Measurements from ENCODE around the gene PRKAG2.

The PRKAG2 gene

DNA sequence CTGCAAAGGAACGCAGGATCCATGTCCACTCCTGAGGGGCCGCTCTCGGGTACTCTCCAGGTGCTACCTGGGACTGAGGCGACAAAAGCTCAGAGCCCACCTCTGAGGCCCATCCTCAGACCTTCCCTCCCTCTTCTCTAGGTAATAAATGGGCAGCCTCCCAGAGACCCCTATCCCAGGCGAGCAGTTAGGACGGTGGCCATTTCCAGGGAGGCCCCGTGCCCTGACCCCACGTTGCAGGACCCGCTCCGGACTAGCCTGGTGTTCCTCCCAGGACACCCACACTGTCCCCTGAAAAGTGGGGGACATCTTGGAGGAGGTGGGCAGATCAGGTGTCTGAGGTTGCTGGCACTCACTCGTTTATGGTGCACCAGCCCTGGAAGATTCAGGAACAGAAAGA lies 44.3 kb downstream of the PRKAG2 start:
- H3K4me3 ChIP-seq (ENCODE audit: low read depth, low read length), result no peak overlapping the region
- no peaks in the 10 kb centered on the region for H3K36me3 ChIP-seq (ENCODE audit: control insufficient read depth in 1 of 2, insufficient read depth in 2 of 2, low read length in 2 of 2)
- H2AK5ac ChIP-seq (ENCODE audit: low read length), result no peak overlapping the region
- no peaks in the 10 kb centered on the region for H3K79me2 ChIP-seq (ENCODE audit: control insufficient read depth, insufficient read depth, low read length, poor library complexity)
- H3K9ac ChIP-seq (ENCODE audit: low read length), result no peak overlapping the region
- H3K79me1 ChIP-seq (ENCODE audit: low read length), result no peaks in the 10 kb centered on the region
- WGBS (ENCODE audit: extremely low coverage, insufficient coverage, insufficient read length), result no CpG with 5 or more reads among the region's 11 CpGs
- H4K12ac ChIP-seq (ENCODE audit: low read depth, low read length), result no peak overlapping the region
- no peak overlapping the region for H4K8ac ChIP-seq (ENCODE audit: low read depth, low read length)
- H4K91ac ChIP-seq (ENCODE audit: low read depth, low read length), result no peak overlapping the region
- H2BK120ac ChIP-seq (ENCODE audit: insufficient read depth, low read length, poor library complexity), result no peak overlapping the region
- H3K27ac ChIP-seq (ENCODE audit: low read depth, low read length), result no peak overlapping the region
- DNase-seq, result no peak
- H2BK5ac ChIP-seq (ENCODE audit: low read depth, low read length, poor library complexity), result no peak overlapping the region
- no peak overlapping the region for H3K14ac ChIP-seq (ENCODE audit: low read length)
- no peak overlapping the region for H3K4me2 ChIP-seq (ENCODE audit: low read length)
- no peaks in the 10 kb centered on the region for H3K4me1 ChIP-seq (ENCODE audit: control insufficient read depth in 1 of 2, insufficient read depth in 2 of 2, low read length in 2 of 2)
- no peak overlapping the region for H3K4ac ChIP-seq (ENCODE audit: low read depth, low read length)
- no peak overlapping the region for H3K18ac ChIP-seq (ENCODE audit: low read length)
- no peak overlapping the region for H3K23ac ChIP-seq (ENCODE audit: low read length)
- no peaks in the 10 kb centered on the region for H3K9me3 ChIP-seq (ENCODE audit: insufficient read depth, low read depth, low read length)
- H2BK12ac ChIP-seq (ENCODE audit: low read length), result no peak overlapping the region
- H3K27me3 ChIP-seq (ENCODE audit: insufficient read depth, low read length), result no peaks in the 10 kb centered on the region
- no peak overlapping the region for H2AFZ ChIP-seq (ENCODE audit: insufficient read depth, low read length, poor library complexity)

DNA sequence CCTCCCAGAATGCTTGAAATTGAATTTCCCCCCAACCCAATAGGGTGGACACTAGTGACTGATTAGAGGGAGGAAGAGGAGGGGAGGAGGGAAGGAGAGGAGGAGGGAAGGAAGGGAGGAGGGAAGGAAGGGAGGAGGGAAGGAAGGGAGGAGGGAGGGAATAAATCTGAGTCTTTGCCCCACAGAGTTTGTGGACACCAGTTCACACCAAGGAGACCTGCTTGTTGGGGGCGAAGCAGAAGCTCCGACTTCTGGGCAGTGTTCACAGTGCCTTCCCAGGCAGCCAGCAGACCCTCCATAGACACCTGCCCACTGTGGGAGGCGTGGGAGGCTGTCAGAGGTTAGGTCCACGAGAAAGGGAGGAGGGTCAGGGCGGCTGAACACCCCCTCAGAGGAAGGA lies 44.8 kb downstream of the PRKAG2 start:
- Histone ChIP-seq H4K91ac (ENCODE audit: low read depth, low read length) (no peak overlapping the region), H3K23ac (ENCODE audit: low read length) (no peak overlapping the region), H3K4ac (ENCODE audit: low read depth, low read length) (no peak overlapping the region), H3K9ac (ENCODE audit: low read length) (no peak overlapping the region), H3K9me3 (ENCODE audit: insufficient read depth, low read depth, low read length) (no peaks in the 10 kb centered on the region), H3K27me3 (ENCODE audit: insufficient read depth, low read length) (no peaks in the 10 kb centered on the region), H2AK5ac (ENCODE audit: low read length) (no peak overlapping the region), H4K12ac (ENCODE audit: low read depth, low read length) (no peak overlapping the region), H2BK12ac (ENCODE audit: low read length) (no peak overlapping the region), H3K27ac (ENCODE audit: low read depth, low read length) (no peak overlapping the region), H3K4me3 (ENCODE audit: low read depth, low read length) (no peak overlapping the region), H3K4me1 (ENCODE audit: control insufficient read depth in 1 of 2, insufficient read depth in 2 of 2, low read length in 2 of 2) (no peaks in the 10 kb centered on the region), H3K79me2 (ENCODE audit: control insufficient read depth, insufficient read depth, low read length, poor library complexity) (no peaks in the 10 kb centered on the region), H3K18ac (ENCODE audit: low read length) (no peak overlapping the region), H2BK5ac (ENCODE audit: low read depth, low read length, poor library complexity) (no peak overlapping the region), H2BK120ac (ENCODE audit: insufficient read depth, low read length, poor library complexity) (no peak overlapping the region), H3K36me3 (ENCODE audit: control insufficient read depth in 1 of 2, insufficient read depth in 2 of 2, low read length in 2 of 2) (no peaks in the 10 kb centered on the region), H3K14ac (ENCODE audit: low read length) (no peak overlapping the region), H2AFZ (ENCODE audit: insufficient read depth, low read length, poor library complexity) (no peak overlapping the region), H3K4me2 (ENCODE audit: low read length) (no peak overlapping the region), H4K8ac (ENCODE audit: low read depth, low read length) (no peak overlapping the region), H3K79me1 (ENCODE audit: low read length) (no peaks in the 10 kb centered on the region)
- DNase-seq, result no peak
- no CpG with 5 or more reads among the region's 5 CpGs for WGBS (ENCODE audit: extremely low coverage, insufficient coverage, insufficient read length)

DNA sequence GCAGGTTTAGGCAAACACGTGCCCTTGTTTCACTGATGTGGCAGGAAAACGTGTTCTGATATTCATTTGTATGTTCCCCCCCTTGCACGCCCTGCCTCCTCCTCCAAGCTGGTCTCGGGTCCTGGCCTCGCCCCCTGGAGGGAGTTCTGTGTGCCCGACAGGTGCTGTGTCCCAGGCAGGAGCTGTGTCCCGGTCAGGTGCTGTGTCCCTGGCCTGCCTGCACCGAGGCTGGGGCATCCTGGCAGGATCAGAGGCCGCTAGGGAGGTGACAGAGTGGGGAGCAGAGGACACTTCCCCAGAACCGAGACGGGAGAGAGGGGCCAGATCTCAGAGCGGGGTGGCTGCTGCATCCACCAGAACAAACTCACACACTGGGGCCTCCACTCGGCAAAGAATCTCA lies 45.3 kb downstream of the PRKAG2 start:
- Histone ChIP-seq H4K8ac (ENCODE audit: low read depth, low read length) (no peak overlapping the region), H3K9me3 (ENCODE audit: insufficient read depth, low read depth, low read length) (no peaks in the 10 kb centered on the region), H2AK5ac (ENCODE audit: low read length) (no peak overlapping the region), H4K91ac (ENCODE audit: low read depth, low read length) (no peak overlapping the region), H4K12ac (ENCODE audit: low read depth, low read length) (no peak overlapping the region), H3K4me1 (ENCODE audit: control insufficient read depth in 1 of 2, insufficient read depth in 2 of 2, low read length in 2 of 2) (no peaks in the 10 kb centered on the region), H3K9ac (ENCODE audit: low read length) (no peak overlapping the region), H2BK5ac (ENCODE audit: low read depth, low read length, poor library complexity) (no peak overlapping the region), H3K4ac (ENCODE audit: low read depth, low read length) (no peak overlapping the region), H2BK12ac (ENCODE audit: low read length) (no peak overlapping the region), H3K4me3 (ENCODE audit: low read depth, low read length) (no peak overlapping the region), H3K14ac (ENCODE audit: low read length) (no peak overlapping the region), H3K4me2 (ENCODE audit: low read length) (no peak overlapping the region), H2AFZ (ENCODE audit: insufficient read depth, low read length, poor library complexity) (no peak overlapping the region), H3K18ac (ENCODE audit: low read length) (no peak overlapping the region), H3K23ac (ENCODE audit: low read length) (no peak overlapping the region), H3K79me1 (ENCODE audit: low read length) (no peaks in the 10 kb centered on the region), H3K27me3 (ENCODE audit: insufficient read depth, low read length) (no peaks in the 10 kb centered on the region), H3K79me2 (ENCODE audit: control insufficient read depth, insufficient read depth, low read length, poor library complexity) (no peaks in the 10 kb centered on the region), H2BK120ac (ENCODE audit: insufficient read depth, low read length, poor library complexity) (no peak overlapping the region), H3K36me3 (ENCODE audit: control insufficient read depth in 1 of 2, insufficient read depth in 2 of 2, low read length in 2 of 2) (no peaks in the 10 kb centered on the region), H3K27ac (ENCODE audit: low read depth, low read length) (no peak overlapping the region)
- DNase-seq, result no peak
- no CpG with 5 or more reads among the region's 13 CpGs for WGBS (ENCODE audit: extremely low coverage, insufficient coverage, insufficient read length)

DNA sequence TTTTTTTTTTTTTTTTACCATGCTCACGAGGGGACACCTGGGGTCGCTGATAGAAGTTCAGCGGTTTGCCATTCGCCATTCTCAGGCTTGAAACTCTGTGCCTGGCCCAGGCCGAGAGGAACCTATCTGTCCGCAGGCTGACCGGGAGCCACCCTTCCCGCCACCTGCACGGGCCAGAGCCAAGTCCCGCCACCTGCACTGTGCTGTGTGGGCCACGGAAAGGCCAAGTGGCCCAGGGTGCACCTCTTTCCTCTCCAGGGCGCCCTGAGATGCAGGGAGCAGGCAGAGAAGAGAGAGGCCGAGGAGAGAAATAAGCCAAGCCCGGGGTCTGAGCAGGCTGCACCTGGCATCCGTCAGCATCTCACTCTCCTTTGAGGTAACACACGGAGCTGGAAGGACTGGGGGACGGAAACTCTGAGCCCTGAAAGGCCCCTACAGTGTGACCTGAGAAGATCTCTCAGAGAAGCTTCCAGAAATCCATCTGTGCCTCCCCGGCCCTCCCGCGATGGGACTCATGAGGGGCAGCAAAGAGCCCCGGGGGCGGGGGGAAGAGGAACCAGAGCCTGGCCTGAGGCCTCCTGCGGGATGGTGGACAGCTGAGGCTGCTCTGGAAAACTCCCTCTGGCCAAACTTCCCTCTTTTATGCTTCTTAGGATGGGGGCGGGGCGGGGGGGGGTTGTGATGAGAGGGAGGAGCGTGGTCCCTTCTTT lies 46.6 kb downstream of the PRKAG2 start:
- Histone ChIP-seq H3K79me2 (ENCODE audit: control insufficient read depth, insufficient read depth, low read length, poor library complexity) (no peaks in the 10 kb centered on the region), H3K4ac (ENCODE audit: low read depth, low read length) (no peak overlapping the region), H3K79me1 (ENCODE audit: low read length) (no peaks in the 10 kb centered on the region), H4K91ac (ENCODE audit: low read depth, low read length) (no peak overlapping the region), H2AFZ (ENCODE audit: insufficient read depth, low read length, poor library complexity) (no peak overlapping the region), H4K12ac (ENCODE audit: low read depth, low read length) (no peak overlapping the region), H3K4me3 (ENCODE audit: low read depth, low read length) (no peak overlapping the region), H3K27ac (ENCODE audit: low read depth, low read length) (no peak overlapping the region), H2AK5ac (ENCODE audit: low read length) (no peak overlapping the region), H3K9ac (ENCODE audit: low read length) (no peak overlapping the region), H2BK12ac (ENCODE audit: low read length) (no peak overlapping the region), H3K18ac (ENCODE audit: low read length) (no peak overlapping the region), H3K27me3 (ENCODE audit: insufficient read depth, low read length) (no peaks in the 10 kb centered on the region), H2BK120ac (ENCODE audit: insufficient read depth, low read length, poor library complexity) (no peak overlapping the region), H3K4me2 (ENCODE audit: low read length) (no peak overlapping the region), H4K8ac (ENCODE audit: low read depth, low read length) (no peak overlapping the region), H3K4me1 (ENCODE audit: control insufficient read depth in 1 of 2, insufficient read depth in 2 of 2, low read length in 2 of 2) (no peaks in the 10 kb centered on the region), H3K36me3 (ENCODE audit: control insufficient read depth in 1 of 2, insufficient read depth in 2 of 2, low read length in 2 of 2) (no peaks in the 10 kb centered on the region), H3K14ac (ENCODE audit: low read length) (no peak overlapping the region), H2BK5ac (ENCODE audit: low read depth, low read length, poor library complexity) (no peak overlapping the region), H3K9me3 (ENCODE audit: insufficient read depth, low read depth, low read length) (no peaks in the 10 kb centered on the region), H3K23ac (ENCODE audit: low read length) (no peak overlapping the region)
- no CpG with 5 or more reads among the region's 26 CpGs for WGBS (ENCODE audit: extremely low coverage, insufficient coverage, insufficient read length)
- no peak for DNase-seq

All from trophoblast cell (in vitro differentiated cells and primary cell).